NCI-H526 treated with DMSO at 0.1 percent for 48 hours (cell line): ENCODE data around the gene POLR3C.

Experiments used
- DNase-seq: peaks from one replicate; lab custom pipeline; 2025; lab: John Stamatoyannopoulos, UW

The POLR3C gene

GRCh38 chr1:145871994-145872924 is 48.3 kb downstream of the POLR3C start:
- DNase-seq: no peak

- no peak for DNase-seq
Observed at GRCh38 chr1:145874646-145875045, 50.6 kb downstream of the POLR3C start.

GRCh38 chr1:145877923-145878486 is 54.0 kb downstream of the POLR3C start:
- no peak for DNase-seq

- no peak for DNase-seq
Observed at GRCh38 chr1:145878724-145879123, 54.7 kb downstream of the POLR3C start.

- DNase-seq: no peak
Observed at GRCh38 chr1:145879775-145880174, 55.8 kb downstream of the POLR3C start.

- no peak for DNase-seq
Observed at GRCh38 chr1:145884675-145885074, 60.7 kb downstream of the POLR3C start.

GRCh38 chr1:145885738-145886287 is 61.8 kb downstream of the POLR3C start, which contains the start of gene ANKRD35:
ANKRD35 (minus strand) TSS chr1:145885866; CDS start chr1:145885758, 108 bp downstream.
- DNase-seq: peak; percentile 71

GRCh38 chr1:145886390-145886789 is 62.4 kb downstream of the POLR3C start:
- DNase-seq: no peak

GRCh38 chr1:145886816-145887215 is 62.8 kb downstream of the POLR3C start:
- DNase-seq: no peak

GRCh38 chr1:145887631-145888030 is 63.6 kb downstream of the POLR3C start:
- no peak for DNase-seq

- no peak for DNase-seq
Observed at GRCh38 chr1:145889722-145890121, 65.7 kb downstream of the POLR3C start.

GRCh38 chr1:145891143-145891542 is 67.1 kb downstream of the POLR3C start:
- no peak for DNase-seq

GRCh38 chr1:145891587-145892485 is 67.8 kb downstream of the POLR3C start:
- DNase-seq: peak; percentile 99

GRCh38 chr1:145892486-145893087 is 68.6 kb downstream of the POLR3C start:
- no peak for DNase-seq

GRCh38 chr1:145893306-145894055 is 69.5 kb downstream of the POLR3C start:
- no peak for DNase-seq
